ENCODE measurements around the gene BLM. TPM values are rescaled to one million over a fixed set of nuclear protein-coding genes. Genes with fewer than 3 reads are reported as not detected.
"Not testable (repeated sequence)": the region's sequence is repeated elsewhere in the genome, so short reads cannot be mapped to it uniquely, and the experiment has no call there.

Gene BLM
- total RNA-seq, result 1 to 10 TPM in 2 of 3 donors, under 1 TPM in 1; 0.33 to 7.4 (median 2.2) TPM

DNA sequence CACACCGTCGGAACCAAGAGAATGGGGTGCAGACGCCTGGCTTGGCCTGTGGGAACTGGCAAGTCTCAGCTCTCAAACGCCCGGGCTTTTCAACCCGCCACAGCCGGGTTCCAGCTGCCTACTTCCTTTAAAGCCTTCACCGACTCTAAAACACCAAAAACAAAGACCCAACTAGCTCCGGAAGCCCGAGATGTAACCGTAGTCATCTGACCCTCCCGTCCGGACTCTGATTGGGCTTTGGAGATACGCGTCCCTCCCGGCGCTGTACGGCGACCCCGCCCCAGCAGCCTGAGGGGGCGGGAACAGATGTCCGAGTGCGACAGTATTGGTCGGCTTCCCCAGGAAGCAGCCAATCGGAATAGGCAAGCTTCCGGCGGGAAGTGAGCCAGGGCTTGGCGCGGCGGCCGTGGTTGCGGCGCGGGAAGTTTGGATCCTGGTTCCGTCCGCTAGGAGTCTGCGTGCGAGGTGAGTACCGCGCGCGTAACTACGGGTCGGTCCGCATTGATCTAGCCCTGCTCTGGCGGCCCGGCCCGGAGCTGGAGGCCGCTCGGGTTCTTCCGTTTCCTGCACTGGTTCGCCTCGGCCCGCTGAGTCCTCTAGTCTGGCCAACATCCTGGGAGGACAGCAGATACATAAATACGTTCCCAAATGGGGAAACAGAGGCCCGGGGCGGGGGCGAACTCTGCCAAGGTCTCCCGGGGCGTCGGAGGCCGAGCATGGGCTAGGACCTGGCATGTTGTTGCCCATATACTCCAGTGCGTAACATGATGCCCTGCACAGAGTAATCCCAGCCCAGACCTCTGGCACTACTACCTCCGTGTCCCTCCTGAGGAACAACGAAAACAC is at the start of gene BLM:
BLM (plus strand) TSS at position 371 of the 846 bp plus-strand sequence. CDS start 30,047 bp downstream, outside the sequence.
- H3K4me1 ChIP-seq, result peaks cover 0 to 9% of the 10 kb centered on the region in 2 donors
- H3K27ac ChIP-seq, result peak within 1 kb of the TSS; percentile 82 to 96
- intact Hi-C loops (cut with DNase I; ENCODE audit: low total_unique reads), result loop anchor here (2.0 kb wide), 1 partner anchor 220 kb away; no protein-coding TSS in a partner anchor
- peak; percentile 24 for TF ChIP-seq POLR2A (IDR thresholded peaks at IDR 0.05)
- TF ChIP-seq POLR2AphosphoS5 (IDR thresholded peaks at IDR 0.05), result peak; percentile 34 to 74 (median 46)
- TF ChIP-seq, protein P1, sequence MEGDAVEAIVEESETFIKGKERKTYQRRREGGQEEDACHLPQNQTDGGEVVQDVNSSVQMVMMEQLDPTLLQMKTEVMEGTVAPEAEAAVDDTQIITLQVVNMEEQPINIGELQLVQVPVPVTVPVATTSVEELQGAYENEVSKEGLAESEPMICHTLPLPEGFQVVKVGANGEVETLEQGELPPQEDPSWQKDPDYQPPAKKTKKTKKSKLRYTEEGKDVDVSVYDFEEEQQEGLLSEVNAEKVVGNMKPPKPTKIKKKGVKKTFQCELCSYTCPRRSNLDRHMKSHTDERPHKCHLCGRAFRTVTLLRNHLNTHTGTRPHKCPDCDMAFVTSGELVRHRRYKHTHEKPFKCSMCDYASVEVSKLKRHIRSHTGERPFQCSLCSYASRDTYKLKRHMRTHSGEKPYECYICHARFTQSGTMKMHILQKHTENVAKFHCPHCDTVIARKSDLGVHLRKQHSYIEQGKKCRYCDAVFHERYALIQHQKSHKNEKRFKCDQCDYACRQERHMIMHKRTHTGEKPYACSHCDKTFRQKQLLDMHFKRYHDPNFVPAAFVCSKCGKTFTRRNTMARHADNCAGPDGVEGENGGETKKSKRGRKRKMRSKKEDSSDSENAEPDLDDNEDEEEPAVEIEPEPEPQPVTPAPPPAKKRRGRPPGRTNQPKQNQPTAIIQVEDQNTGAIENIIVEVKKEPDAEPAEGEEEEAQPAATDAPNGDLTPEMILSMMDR (IDR thresholded peaks at IDR 0.05), result peak; percentile 56 to 64 (median 62)
- peak within 1 kb of the TSS; percentile 53 to 80 (median 71) for H3K4me3 ChIP-seq
- H3K36me3 ChIP-seq, result no peaks in the 10 kb centered on the region
- H3K9me3 ChIP-seq, result no peaks in the 10 kb centered on the region
- no peaks in the 10 kb centered on the region for H3K27me3 ChIP-seq
- peak; percentile 94 to 96 for DNase-seq (ENCODE audit: low spot score in 2 of 2)

DNA sequence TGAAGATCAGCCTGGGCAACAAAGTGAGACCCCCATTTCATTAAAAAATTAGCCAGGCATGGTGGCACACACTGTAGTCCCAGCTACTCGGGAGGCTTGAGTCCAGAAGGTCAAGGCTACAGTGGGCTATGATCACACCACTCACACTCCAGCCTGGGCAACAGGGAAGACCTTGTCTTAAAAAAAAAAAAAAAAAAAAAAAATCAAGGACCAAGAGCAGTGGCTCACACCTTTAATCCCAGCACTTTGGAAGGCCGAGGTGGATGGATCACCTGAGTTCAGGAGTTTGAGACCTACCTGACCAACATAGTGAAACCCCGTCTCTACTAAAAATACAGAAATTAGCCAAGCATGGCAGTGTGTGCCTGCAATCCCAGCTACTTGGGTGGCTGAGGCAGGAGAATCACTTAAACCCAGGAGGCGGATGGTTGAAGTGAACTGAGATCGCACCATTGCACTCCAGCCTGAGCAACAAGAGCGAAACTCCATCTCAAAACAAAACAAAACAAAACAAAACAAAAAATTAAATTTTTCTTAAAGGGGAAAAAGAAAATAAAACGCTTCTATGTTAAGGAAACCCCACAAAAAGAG is 49.3 kb upstream of the BLM start:
- H3K36me3 ChIP-seq; DNase-seq (ENCODE audit: low spot score in 2 of 2); H3K27me3 ChIP-seq; H3K27ac ChIP-seq; H3K9me3 ChIP-seq; H3K4me3 ChIP-seq; intact Hi-C loops (cut with DNase I; ENCODE audit: low total_unique reads); H3K4me1 ChIP-seq: not testable (repeated sequence)

DNA sequence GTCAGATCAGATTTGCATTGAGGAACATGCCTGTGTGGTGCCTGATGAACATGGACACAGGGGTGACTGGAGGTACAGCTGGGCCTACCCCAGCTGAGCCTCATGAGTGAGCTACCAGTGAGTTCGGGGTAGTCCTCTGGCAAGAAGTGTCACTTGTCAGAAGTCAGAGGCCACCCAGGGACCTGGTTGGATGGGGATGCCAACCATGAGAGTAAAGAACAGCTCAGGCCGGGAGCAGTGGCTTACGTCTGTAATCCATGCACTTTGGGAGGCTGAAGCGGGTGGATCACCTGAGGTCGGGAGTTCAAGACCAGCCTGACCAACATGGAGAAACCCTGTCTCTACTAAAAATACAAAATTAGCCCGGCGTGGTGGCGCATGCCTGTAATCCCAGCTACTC is 46.5 kb upstream of the BLM start:
- H3K4me1 ChIP-seq; H3K27me3 ChIP-seq; DNase-seq (ENCODE audit: low spot score in 2 of 2); H3K36me3 ChIP-seq; H3K9me3 ChIP-seq; H3K4me3 ChIP-seq; H3K27ac ChIP-seq; intact Hi-C loops (cut with DNase I; ENCODE audit: low total_unique reads): not testable (repeated sequence)

DNA sequence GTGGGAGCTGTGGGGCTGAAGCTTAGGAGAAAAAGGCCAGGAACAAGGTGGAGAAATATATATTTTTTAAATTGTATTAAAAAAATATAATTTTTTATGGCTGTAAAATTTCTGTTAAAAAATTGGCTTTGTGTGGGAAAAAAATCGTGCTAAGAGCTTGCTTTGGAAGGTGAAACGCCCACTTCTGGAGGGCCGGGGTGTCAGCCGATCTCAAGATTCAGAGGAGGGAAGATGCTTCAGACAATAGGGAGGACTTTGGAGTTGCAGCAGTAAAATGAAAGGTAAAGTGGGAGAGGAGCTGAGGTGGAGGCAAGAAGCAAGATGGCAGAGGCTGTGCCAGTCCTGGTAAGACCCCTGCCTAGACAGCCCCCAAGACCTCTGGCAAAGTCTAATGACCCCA is 45.9 kb upstream of the BLM start:
- no peaks in the 10 kb centered on the region for H3K36me3 ChIP-seq
- DNase-seq (ENCODE audit: low spot score in 2 of 2), result no peak
- intact Hi-C loops (cut with DNase I; ENCODE audit: low total_unique reads), result no loop called here
- H3K27ac ChIP-seq, result no peak overlapping the region
- no peak overlapping the region for H3K4me3 ChIP-seq
- TF ChIP-seq, protein P1 (IDR thresholded peaks at IDR 0.05), result no peak
- TF ChIP-seq POLR2A (IDR thresholded peaks at IDR 0.05) (no peak), POLR2AphosphoS5 (IDR thresholded peaks at IDR 0.05) (no peak)
- no peaks in the 10 kb centered on the region for H3K9me3 ChIP-seq
- no peaks in the 10 kb centered on the region for H3K27me3 ChIP-seq
- no peaks in the 10 kb centered on the region for H3K4me1 ChIP-seq

DNA sequence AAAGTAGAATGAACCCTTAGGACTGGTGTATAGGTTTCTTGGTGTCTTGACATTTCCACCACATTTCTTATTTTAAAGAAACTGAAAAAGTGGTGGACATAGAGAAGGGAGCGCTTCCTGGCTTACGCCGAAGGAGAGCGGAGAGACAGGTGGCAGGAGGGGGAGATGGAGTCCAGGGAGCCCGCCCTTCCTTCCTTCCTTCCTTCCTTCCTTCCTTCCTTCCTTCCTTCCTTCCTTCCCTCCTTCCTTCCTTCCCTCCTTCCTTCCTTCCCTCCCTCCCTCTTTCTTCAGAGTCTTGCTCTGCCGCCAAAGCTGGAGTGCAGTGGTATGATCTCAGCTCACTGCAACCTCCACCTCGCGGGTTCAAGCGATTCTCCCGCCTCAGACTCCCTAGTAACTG is 43.8 kb upstream of the BLM start:
- H3K4me3 ChIP-seq; H3K36me3 ChIP-seq; H3K9me3 ChIP-seq; H3K4me1 ChIP-seq; H3K27ac ChIP-seq; intact Hi-C loops (cut with DNase I; ENCODE audit: low total_unique reads); H3K27me3 ChIP-seq; DNase-seq (ENCODE audit: low spot score in 2 of 2): not testable (repeated sequence)

DNA sequence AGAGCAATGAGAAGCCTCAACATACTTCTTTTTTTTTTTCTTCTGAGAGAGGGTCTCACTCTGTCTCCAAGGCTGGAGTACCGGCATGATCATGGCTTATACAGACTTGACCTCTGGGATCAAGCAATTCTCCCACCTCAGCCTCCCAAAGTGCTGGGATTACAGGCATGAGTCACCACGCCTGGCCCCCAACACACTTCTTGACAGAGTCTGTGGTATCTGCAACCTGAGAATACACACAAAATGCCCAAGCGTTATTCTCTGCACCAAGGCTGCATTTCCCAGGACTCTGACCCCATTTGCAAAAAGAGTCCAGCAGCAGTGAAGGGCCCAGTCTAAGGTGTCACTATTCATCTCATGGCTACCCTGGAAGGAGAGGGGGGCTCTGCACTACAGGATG is 42.7 kb upstream of the BLM start:
- no peak for DNase-seq (ENCODE audit: low spot score in 2 of 2)
- intact Hi-C loops (cut with DNase I; ENCODE audit: low total_unique reads), result no loop called here
- H3K27ac ChIP-seq, result no peak overlapping the region
- no peaks in the 10 kb centered on the region for H3K9me3 ChIP-seq
- no peak overlapping the region for H3K4me3 ChIP-seq
- TF ChIP-seq POLR2AphosphoS5 (IDR thresholded peaks at IDR 0.05) (no peak), POLR2A (IDR thresholded peaks at IDR 0.05) (no peak)
- TF ChIP-seq, protein P1 (IDR thresholded peaks at IDR 0.05), result no peak
- H3K27me3 ChIP-seq, result no peaks in the 10 kb centered on the region
- no peaks in the 10 kb centered on the region for H3K4me1 ChIP-seq
- H3K36me3 ChIP-seq, result no peaks in the 10 kb centered on the region

All from breast epithelium (tissue), 4 donors.